ENCODE results near the gene MCAM.

MCAM gene

DNA sequence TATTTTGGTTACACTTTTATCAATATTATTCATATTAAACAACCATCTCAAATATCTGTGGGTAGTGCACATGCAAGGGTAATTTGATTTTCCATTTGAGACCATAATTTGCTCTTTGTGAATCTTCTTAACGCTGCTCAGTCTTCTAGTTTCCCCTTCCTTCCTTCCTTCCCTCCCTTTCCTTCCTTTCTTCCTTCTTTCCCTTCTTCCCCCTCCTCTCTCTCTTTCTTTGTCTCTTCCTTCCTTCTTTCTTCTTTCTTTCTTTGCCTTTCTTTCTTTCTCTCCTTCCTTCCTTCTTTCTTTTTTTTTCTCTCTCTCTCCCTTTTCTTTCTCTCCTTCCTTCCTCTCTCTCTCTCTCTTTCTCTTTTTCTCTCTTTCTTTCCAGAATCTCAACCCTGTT lies 13.3 kb upstream of the MCAM start:
- no peak for DNase-seq
- TF ChIP-seq POLR2A (IDR thresholded peaks at IDR 0.05; ENCODE audit: low read length) = no peak
- TF ChIP-seq GATA1 (IDR thresholded peaks at IDR 0.05; ENCODE audit: low read depth, low read length) = no peak

DNA sequence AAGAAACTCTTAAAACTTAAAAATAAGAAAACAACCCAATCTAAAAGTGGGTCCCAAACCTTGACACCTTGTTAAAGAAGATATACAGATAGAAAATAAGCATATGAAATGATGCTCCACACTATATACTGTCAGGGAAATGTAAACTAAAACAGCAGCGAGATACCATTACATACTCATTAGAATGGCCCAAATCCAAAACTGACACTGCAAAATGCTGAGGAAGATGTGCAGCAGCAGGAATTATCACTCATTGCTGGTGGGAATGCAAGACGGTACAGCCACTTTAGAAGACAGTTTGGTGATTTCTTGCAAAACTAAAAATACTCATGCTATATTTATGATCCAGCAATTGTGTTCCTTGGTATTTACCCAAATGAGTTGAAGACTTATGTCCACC lies 12.4 kb upstream of the MCAM start:
- no peak for DNase-seq
- TF ChIP-seq POLR2A (IDR thresholded peaks at IDR 0.05; ENCODE audit: low read length) (no peak), GATA1 (IDR thresholded peaks at IDR 0.05; ENCODE audit: low read depth, low read length) (no peak)

DNA sequence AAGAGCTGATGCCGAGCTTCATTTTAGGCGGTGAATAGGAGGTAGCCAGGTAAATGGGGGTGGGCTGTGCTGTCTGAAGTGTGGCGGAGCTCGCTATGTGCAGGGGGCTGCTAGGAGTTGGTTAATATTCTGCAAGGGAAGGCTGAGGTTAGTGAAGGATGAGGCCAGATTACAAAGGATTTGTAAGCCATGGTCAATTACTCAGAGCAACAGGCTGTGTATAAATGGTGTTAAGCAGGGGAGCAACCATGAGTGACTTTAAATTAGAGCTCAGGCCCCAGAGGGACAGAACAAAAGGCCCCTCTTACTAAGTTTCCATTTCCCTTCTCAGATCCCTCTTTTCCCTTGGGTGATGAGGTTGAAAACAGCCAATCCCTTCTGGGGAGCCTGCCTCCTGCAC lies 7.3 kb upstream of the MCAM start:
- no peak for DNase-seq
- no peak for TF ChIP-seq POLR2A (IDR thresholded peaks at IDR 0.05; ENCODE audit: low read length)
- TF ChIP-seq GATA1 (IDR thresholded peaks at IDR 0.05; ENCODE audit: low read depth, low read length) = no peak

DNA sequence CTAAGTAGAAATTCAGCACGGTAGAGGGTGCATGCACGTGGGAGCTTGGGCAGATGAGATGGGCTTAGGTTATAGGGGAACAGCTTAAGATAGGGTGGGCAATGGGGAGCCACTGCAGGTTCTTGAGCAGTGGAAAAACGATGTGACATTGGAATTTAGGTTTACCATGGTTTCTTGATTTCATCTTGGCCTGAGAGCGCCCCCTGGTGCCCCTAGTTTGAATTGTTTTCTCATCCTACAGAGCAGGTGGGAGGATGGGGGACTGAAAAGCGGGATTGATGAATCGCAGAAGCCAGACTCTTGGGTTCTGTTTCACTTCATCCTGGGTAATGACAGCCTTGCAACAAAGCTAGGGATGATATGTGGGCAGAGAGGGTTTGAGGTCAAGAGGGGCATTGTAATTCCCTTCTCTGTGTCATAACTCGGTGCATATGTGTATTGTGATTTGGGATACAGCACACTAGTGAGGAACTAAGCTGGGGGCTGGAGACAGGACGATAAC lies 6.7 kb upstream of the MCAM start:
- peak; percentile 62 to 82 for DNase-seq
- TF ChIP-seq POLR2A (IDR thresholded peaks at IDR 0.05; ENCODE audit: low read length) = no peak
- no peak for TF ChIP-seq GATA1 (IDR thresholded peaks at IDR 0.05; ENCODE audit: low read depth, low read length)

DNA sequence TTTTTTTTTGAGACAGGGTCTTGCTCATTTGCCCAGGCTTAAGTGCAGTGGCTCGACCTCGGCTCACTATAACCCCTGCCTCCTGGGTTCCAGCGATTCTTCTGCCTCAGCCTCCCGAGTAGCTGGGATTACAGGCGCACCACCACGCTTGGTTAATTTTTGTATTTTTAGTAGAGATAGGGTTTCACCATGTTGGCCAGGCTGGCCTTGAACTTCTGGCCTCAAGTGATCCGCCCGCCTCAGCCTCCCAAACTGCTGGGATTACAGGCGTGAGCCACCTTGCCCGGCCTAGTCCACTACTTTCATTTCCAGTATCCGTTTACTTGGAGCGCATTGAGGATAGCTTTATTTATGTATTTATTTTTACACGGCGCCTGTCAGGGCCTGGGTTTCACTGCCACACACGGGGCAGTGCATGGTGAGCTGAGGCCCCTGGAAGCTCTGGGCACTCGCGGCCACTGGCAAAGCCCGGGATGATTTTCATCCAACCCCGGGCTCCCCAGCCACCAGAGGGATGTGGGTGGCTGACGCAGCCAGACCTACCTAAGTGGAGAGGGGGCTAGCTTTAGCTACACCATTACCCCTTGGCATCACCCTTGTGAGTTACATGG lies 6.1 kb upstream of the MCAM start:
- no peak for DNase-seq
- no peak for TF ChIP-seq GATA1 (IDR thresholded peaks at IDR 0.05; ENCODE audit: low read depth, low read length)
- no peak for TF ChIP-seq POLR2A (IDR thresholded peaks at IDR 0.05; ENCODE audit: low read length)

- TF ChIP-seq POLR2A (IDR thresholded peaks at IDR 0.05; ENCODE audit: low read length) = no peak
- TF ChIP-seq GATA1 (IDR thresholded peaks at IDR 0.05; ENCODE audit: low read depth, low read length) = no peak
- DNase-seq = no peak
Observed at GRCh38 chr11:119322360-119322739, 5.4 kb upstream of the MCAM start.

GRCh38 chr11:119320776-119321524 lies 4.0 kb upstream of the MCAM start:
- peak in 1 of 2 experiments; percentile 27 for DNase-seq
- no peak for TF ChIP-seq POLR2A (IDR thresholded peaks at IDR 0.05; ENCODE audit: low read length)
- TF ChIP-seq GATA1 (IDR thresholded peaks at IDR 0.05; ENCODE audit: low read depth, low read length) = no peak

DNA sequence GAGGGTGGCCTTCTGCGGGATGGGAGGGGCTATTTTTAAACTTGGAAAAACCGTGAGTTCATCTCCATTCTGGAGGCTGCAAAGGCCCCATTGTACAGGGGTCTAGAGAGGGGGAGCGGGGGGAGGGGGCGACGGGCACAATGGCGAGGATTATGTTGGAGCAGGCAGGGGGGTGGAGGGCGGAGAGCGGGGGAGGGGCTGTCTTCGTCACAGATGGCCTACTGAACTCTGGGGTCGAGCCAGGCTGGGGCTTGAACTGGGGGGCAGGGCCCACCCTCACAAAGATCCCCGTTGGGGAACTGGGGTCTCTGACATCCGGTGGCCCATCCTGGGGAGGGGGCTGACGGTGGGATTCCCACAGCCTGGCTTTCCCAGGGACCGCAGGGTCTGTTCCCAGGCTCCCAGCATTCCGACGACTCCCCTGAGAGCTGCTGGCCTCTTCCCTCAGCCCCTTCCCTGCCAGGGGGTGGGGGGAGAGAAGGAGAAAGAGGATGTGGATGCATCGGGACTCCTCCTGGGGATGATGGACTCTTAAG lies 3.4 kb upstream of the MCAM start:
- no peak for TF ChIP-seq GATA1 (IDR thresholded peaks at IDR 0.05; ENCODE audit: low read depth, low read length)
- no peak for TF ChIP-seq POLR2A (IDR thresholded peaks at IDR 0.05; ENCODE audit: low read length)
- DNase-seq = no peak

GRCh38 chr11:119319700-119320239 lies 2.8 kb upstream of the MCAM start:
- no peak for DNase-seq
- TF ChIP-seq GATA1 (IDR thresholded peaks at IDR 0.05; ENCODE audit: low read depth, low read length) (no peak), POLR2A (IDR thresholded peaks at IDR 0.05; ENCODE audit: low read length) (no peak)

GRCh38 chr11:119319136-119319699 lies 2.3 kb upstream of the MCAM start:
- no peak for TF ChIP-seq POLR2A (IDR thresholded peaks at IDR 0.05; ENCODE audit: low read length)
- no peak for TF ChIP-seq GATA1 (IDR thresholded peaks at IDR 0.05; ENCODE audit: low read depth, low read length)
- no peak for DNase-seq

- no peak for DNase-seq
- TF ChIP-seq GATA1 (IDR thresholded peaks at IDR 0.05; ENCODE audit: low read depth, low read length) (no peak), POLR2A (IDR thresholded peaks at IDR 0.05; ENCODE audit: low read length) (no peak)
Observed at GRCh38 chr11:119318240-119319135, 1.6 kb upstream of the MCAM start.

DNA sequence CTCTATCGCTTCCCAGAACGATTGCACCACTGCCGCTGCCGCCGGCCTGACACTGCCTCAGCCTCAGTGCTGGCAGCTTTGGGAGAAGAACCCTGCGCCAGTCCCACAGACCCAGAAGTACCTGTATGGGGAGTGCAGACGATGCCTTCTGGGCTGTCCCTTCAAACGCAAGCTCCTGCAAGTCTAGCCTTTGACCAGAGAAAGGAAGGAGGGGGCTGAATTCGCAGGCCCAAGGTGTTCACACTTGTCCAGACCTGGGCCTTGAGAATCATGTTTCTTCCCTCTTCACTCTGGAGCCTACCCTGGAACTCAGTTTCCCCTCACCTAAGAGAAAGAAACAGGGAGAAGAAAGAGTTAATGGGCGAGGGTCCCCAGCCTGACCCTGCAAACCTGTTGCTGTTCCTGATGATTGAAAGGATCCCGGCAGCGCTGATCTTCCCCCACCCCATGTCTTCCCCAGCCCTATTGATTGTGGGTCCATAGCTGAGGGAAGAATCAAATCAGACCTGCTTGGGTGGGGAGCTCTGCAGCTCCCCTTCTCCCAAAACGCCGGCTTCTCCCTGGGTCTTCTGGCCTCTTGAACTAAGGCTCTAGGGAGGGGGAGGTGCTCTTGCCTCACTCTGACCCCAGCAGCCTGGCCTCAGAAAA lies 786 bp upstream of the MCAM start:
- DNase-seq = no peak
- TF ChIP-seq GATA1 (IDR thresholded peaks at IDR 0.05; ENCODE audit: low read depth, low read length) (no peak), POLR2A (IDR thresholded peaks at IDR 0.05; ENCODE audit: low read length) (no peak)

Measured in erythroblast (primary cell).